ENCODE results near the gene NAALAD2.

DNA sequence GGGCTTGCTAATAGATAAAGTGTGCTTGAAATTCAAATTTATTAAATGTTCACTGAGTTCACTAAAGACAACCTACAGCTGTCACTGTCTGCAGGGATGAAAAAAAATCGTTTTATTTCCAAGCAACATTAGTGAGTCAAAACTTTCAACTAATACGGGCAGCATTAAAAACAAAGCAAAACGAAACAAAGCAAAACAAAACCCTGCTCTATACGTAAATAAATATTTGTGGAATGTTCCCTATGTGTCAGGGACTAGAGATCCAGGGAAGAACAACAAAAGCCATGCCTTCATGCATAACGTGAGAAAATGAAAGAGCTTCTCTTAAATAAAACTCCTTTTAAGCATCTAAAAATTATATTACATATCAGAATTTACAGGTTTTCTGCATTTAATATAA is 553 bp downstream of the NAALAD2 start:
- TF ChIP-seq GATA2 (IDR thresholded peaks at IDR 0.05; ENCODE audit: low read depth, low read length) (no peak), GATA3 (IDR thresholded peaks at IDR 0.05; ENCODE audit: low read depth, low read length) (no peak)

Measured in SH-SY5Y (cell line).